ENCODE data around the gene MAT2B. TPM values are rescaled to one million over a fixed set of nuclear protein-coding genes. Genes with fewer than 3 reads are reported as not detected.
A peak's percentile ranks its signal among the peaks of the same experiment; 100 is the strongest.

Gene MAT2B
- total and polyA plus RNA-seq, 5 donors from 2014 or later = 88.9 to 444 (median 406) TPM

DNA sequence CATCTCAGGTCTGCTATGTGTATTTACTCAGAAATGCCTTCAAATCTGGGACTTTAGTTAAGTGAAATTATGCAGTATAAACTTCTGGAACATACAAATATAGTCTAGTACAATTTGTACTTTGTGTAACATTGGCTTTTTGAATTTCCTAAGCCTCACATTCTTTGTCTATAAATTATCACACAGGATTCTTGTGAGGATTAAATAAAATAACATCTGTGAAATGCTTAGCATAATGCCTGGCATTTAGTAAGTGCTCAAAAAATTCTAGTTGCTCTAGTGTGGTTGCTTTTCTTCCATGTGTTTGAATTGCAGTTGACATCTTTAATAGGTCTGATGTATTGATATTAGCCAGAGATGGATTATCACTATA, 42.4 kb upstream of the MAT2B start:
- ATAC-seq (ENCODE audit: low read depth in 2 of 2) = no peak
- Histone ChIP-seq H3K27me3 (ENCODE audit: control insufficient read depth, insufficient read depth, low read length) (no peaks in the 10 kb centered on the region), H3K9me3 (ENCODE audit: control insufficient read depth in 2 of 2, low read length in 2 of 2) (no peaks in the 10 kb centered on the region), H3K4me1 (ENCODE audit: control insufficient read depth, insufficient read depth, low read length, poor library complexity, severe bottlenecking) (peaks cover 46% of the 10 kb centered on the region), H3K4me3 (ENCODE audit: low read depth, low read length) (no peak overlapping the region), H3K27ac (ENCODE audit: insufficient read depth, low read length, poor library complexity, severe bottlenecking) (peak overlapping the region; percentile 97), H3K36me3 (ENCODE audit: control insufficient read depth, insufficient read depth, low read length) (no peaks in the 10 kb centered on the region)
- Mint-ChIP-seq H3K27me3 (peaks cover 9% of the 10 kb centered on the region), H3K9me3 (no peaks in the 10 kb centered on the region), H3K4me3 (peak overlapping the region in 3 of 4 donors; percentile 4 to 99 (median 83)), H3K4me1 (peaks cover 12 to 51% (median 39%) of the 10 kb centered on the region in 4 donors), H3K27ac (peak overlapping the region in 1 of 3 donors; percentile 70), H3K36me3 (no peaks in the 10 kb centered on the region)
- no peak for DNase-seq

DNA sequence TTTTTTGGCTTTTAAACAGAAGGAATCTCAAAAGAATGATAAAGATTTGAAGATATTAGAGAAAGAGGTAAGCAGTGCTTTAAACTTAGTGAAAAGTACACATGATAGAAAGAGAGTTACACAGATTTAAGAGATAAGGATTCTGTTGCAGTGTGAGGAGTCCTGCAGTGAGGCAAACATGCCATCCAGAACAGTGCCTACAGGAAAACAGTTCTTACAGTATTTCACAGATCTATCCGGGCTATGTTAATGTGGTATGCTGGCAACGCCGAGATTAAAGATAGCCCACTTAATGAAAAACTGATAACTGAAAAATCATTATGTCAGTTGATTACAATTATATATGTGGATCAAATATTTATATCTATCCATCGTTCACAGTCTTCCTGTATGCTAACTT, 37.7 kb upstream of the MAT2B start:
- Histone ChIP-seq H3K27me3 (ENCODE audit: control insufficient read depth, insufficient read depth, low read length) (no peaks in the 10 kb centered on the region), H3K9me3 (ENCODE audit: control insufficient read depth in 2 of 2, low read length in 2 of 2) (no peaks in the 10 kb centered on the region), H3K36me3 (ENCODE audit: control insufficient read depth, insufficient read depth, low read length) (no peaks in the 10 kb centered on the region), H3K4me3 (ENCODE audit: low read depth, low read length) (peak overlapping the region; percentile 55), H3K27ac (ENCODE audit: insufficient read depth, low read length, poor library complexity, severe bottlenecking) (no peak overlapping the region), H3K4me1 (ENCODE audit: control insufficient read depth, insufficient read depth, low read length, poor library complexity, severe bottlenecking) (peaks cover 13% of the 10 kb centered on the region)
- Mint-ChIP-seq H3K27ac (peak overlapping the region in 2 of 3 donors; percentile 12 to 85), H3K9me3 (no peaks in the 10 kb centered on the region), H3K4me1 (peaks cover 5 to 37% (median 22%) of the 10 kb centered on the region in 4 donors), H3K36me3 (no peaks in the 10 kb centered on the region), H3K27me3 (no peaks in the 10 kb centered on the region), H3K4me3 (peak overlapping the region in 3 of 4 donors; percentile 1 to 82 (median 5))
- no peak for DNase-seq
- ATAC-seq (ENCODE audit: low read depth in 2 of 2) = no peak

DNA sequence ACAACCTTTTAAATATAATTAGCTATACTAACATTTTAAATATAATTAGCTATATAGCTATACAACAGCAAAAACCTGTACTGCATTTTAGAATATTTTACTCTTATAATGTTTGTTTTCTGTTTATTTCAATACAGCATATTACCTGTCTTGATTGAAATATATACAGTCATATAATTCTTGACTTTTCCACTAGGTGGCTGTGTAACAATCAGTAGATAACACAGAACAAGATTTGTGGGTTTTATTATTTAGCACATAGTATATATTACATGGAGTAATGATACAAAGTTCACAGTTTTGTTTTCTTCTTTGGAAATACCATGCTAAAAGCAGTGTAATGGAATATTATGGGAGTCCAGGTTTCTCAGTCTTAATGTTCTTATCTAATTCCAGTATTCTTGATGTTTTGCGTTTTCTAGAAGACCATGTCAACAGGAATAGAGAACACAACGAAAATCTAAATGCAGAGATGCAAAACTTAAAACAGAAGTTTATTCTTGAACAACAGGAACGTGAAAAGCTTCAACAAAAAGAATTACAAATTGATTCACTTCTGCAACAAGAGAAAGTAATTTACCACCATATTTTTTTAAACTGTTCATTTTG, 31.7 kb upstream of the MAT2B start:
- ATAC-seq (ENCODE audit: low read depth in 2 of 2) = peak; percentile 67 to 87

DNA sequence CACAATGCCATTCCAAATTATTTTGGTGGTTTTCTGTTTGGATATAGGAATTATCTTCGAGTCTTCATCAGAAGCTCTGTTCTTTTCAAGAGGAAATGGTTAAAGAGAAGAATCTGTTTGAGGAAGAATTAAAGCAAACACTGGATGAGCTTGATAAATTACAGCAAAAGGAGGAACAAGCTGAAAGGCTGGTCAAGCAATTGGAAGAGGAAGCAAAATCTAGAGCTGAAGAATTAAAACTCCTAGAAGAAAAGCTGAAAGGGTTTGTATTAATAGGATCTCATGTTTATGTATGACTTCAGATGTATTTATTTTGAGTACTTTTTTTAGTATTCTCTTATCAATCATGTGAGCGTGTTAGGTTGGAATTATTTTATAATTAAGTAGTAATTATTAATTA, 30.0 kb upstream of the MAT2B start:
- ATAC-seq (ENCODE audit: low read depth in 2 of 2) (no peak), DNase-seq (no peak)
- Mint-ChIP-seq H3K4me3 (no peak overlapping the region), H3K27ac (peak overlapping the region in 1 of 3 donors; percentile 92), H3K9me3 (no peaks in the 10 kb centered on the region), H3K27me3 (no peaks in the 10 kb centered on the region), H3K4me1 (peaks cover 10 to 28% (median 23%) of the 10 kb centered on the region in 4 donors), H3K36me3 (no peaks in the 10 kb centered on the region)
- H3K36me3 ChIP-seq (ENCODE audit: control insufficient read depth, insufficient read depth, low read length) = no peaks in the 10 kb centered on the region
- no peak overlapping the region for H3K4me3 ChIP-seq (ENCODE audit: low read depth, low read length)
- no peaks in the 10 kb centered on the region for H3K4me1 ChIP-seq (ENCODE audit: control insufficient read depth, insufficient read depth, low read length, poor library complexity, severe bottlenecking)
- H3K9me3 ChIP-seq (ENCODE audit: control insufficient read depth in 2 of 2, low read length in 2 of 2) = no peaks in the 10 kb centered on the region
- no peaks in the 10 kb centered on the region for H3K27me3 ChIP-seq (ENCODE audit: control insufficient read depth, insufficient read depth, low read length)
- no peak overlapping the region for H3K27ac ChIP-seq (ENCODE audit: insufficient read depth, low read length, poor library complexity, severe bottlenecking)

More for the DNA sequence above, 31.7 kb upstream of the MAT2B start:
- Histone ChIP-seq H3K4me3 (ENCODE audit: low read depth, low read length) (no peak overlapping the region), H3K27ac (ENCODE audit: insufficient read depth, low read length, poor library complexity, severe bottlenecking) (no peak overlapping the region), H3K9me3 (ENCODE audit: control insufficient read depth in 2 of 2, low read length in 2 of 2) (no peaks in the 10 kb centered on the region), H3K27me3 (ENCODE audit: control insufficient read depth, insufficient read depth, low read length) (no peaks in the 10 kb centered on the region), H3K36me3 (ENCODE audit: control insufficient read depth, insufficient read depth, low read length) (no peaks in the 10 kb centered on the region), H3K4me1 (ENCODE audit: control insufficient read depth, insufficient read depth, low read length, poor library complexity, severe bottlenecking) (no peaks in the 10 kb centered on the region)
- Mint-ChIP-seq H3K4me3 (no peak overlapping the region), H3K4me1 (peaks cover 8 to 20% (median 13%) of the 10 kb centered on the region in 4 donors), H3K27me3 (no peaks in the 10 kb centered on the region), H3K36me3 (no peaks in the 10 kb centered on the region), H3K27ac (peak overlapping the region in 1 of 3 donors; percentile 26), H3K9me3 (no peaks in the 10 kb centered on the region)
- DNase-seq = peak in 2 of 3 donors; percentile 55 to 60

DNA sequence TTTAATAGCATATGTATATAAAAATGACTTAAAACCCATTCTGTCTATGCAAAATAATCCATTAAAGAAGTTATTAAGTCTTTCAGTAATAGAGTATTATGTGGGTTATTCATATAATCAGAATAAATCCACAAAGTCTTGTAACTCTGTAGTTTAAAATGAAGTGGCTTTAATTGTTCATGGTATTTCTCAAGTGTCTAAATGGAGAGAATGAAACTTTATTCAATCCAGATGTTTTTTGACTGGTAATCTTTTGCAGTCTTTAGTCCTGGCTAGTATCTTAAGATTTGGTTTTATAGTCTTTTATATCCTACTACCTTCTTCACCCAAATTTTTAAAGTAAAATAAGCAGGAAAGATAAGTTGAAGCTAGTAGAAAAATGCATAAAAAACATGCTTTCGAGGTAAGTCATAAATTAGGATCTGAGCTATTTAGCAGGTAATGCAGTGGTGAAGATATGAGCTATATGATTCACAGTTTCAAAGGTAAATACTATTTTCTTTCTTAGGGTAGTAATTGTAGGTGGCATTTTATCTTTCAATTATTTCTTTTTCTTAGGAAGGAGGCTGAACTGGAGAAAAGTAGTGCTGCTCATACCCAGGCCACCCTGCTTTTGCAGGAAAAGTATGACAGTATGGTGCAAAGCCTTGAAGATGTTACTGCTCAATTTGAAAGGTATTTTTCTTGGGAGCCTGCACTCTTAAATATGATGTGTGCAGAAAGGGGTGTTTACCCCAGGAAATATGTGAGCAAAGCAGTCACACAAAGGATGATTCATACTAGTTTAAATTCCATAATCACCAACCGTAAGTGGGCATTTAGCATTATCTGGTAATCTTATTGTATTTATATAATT, 27.1 kb upstream of the MAT2B start:
- Mint-ChIP-seq H3K36me3 (no peaks in the 10 kb centered on the region), H3K4me1 (peaks cover 14 to 38% (median 25%) of the 10 kb centered on the region in 4 donors), H3K27ac (peak overlapping the region in 2 of 3 donors; percentile 16 to 62), H3K4me3 (peak overlapping the region in 1 of 4 donors; percentile 24), H3K27me3 (no peaks in the 10 kb centered on the region), H3K9me3 (no peaks in the 10 kb centered on the region)
- Histone ChIP-seq H3K27me3 (ENCODE audit: control insufficient read depth, insufficient read depth, low read length) (no peaks in the 10 kb centered on the region), H3K9me3 (ENCODE audit: control insufficient read depth in 2 of 2, low read length in 2 of 2) (no peaks in the 10 kb centered on the region), H3K36me3 (ENCODE audit: control insufficient read depth, insufficient read depth, low read length) (no peaks in the 10 kb centered on the region), H3K4me3 (ENCODE audit: low read depth, low read length) (no peak overlapping the region), H3K27ac (ENCODE audit: insufficient read depth, low read length, poor library complexity, severe bottlenecking) (no peak overlapping the region), H3K4me1 (ENCODE audit: control insufficient read depth, insufficient read depth, low read length, poor library complexity, severe bottlenecking) (no peaks in the 10 kb centered on the region)
- DNase-seq = no peak
- ATAC-seq (ENCODE audit: low read depth in 2 of 2) = no peak

DNA sequence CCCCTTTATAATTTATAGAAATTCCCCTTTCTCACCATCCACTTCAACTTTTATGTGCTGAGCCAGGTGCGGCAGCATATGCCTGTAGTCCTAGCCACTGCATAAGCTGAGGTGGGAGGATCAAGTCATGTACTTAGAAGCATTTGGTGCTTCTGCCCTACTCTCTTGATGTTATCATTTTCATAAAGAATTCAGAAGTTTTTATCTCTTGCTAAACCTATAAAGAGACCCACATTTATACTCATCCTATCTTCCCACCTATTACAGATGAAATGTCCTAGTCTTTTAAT, 26.5 kb upstream of the MAT2B start:
- ATAC-seq (ENCODE audit: low read depth in 2 of 2) = no peak
- Mint-ChIP-seq H3K27ac (no peak overlapping the region), H3K4me3 (no peak overlapping the region), H3K27me3 (no peaks in the 10 kb centered on the region), H3K4me1 (peaks cover 14 to 38% (median 21%) of the 10 kb centered on the region in 4 donors), H3K9me3 (no peaks in the 10 kb centered on the region), H3K36me3 (no peaks in the 10 kb centered on the region)
- no peaks in the 10 kb centered on the region for H3K36me3 ChIP-seq (ENCODE audit: control insufficient read depth, insufficient read depth, low read length)
- no peaks in the 10 kb centered on the region for H3K27me3 ChIP-seq (ENCODE audit: control insufficient read depth, insufficient read depth, low read length)
- H3K27ac ChIP-seq (ENCODE audit: insufficient read depth, low read length, poor library complexity, severe bottlenecking) = no peak overlapping the region
- H3K4me1 ChIP-seq (ENCODE audit: control insufficient read depth, insufficient read depth, low read length, poor library complexity, severe bottlenecking) = no peaks in the 10 kb centered on the region
- DNase-seq = no peak
- no peak overlapping the region for H3K4me3 ChIP-seq (ENCODE audit: low read depth, low read length)
- no peaks in the 10 kb centered on the region for H3K9me3 ChIP-seq (ENCODE audit: control insufficient read depth in 2 of 2, low read length in 2 of 2)

DNA sequence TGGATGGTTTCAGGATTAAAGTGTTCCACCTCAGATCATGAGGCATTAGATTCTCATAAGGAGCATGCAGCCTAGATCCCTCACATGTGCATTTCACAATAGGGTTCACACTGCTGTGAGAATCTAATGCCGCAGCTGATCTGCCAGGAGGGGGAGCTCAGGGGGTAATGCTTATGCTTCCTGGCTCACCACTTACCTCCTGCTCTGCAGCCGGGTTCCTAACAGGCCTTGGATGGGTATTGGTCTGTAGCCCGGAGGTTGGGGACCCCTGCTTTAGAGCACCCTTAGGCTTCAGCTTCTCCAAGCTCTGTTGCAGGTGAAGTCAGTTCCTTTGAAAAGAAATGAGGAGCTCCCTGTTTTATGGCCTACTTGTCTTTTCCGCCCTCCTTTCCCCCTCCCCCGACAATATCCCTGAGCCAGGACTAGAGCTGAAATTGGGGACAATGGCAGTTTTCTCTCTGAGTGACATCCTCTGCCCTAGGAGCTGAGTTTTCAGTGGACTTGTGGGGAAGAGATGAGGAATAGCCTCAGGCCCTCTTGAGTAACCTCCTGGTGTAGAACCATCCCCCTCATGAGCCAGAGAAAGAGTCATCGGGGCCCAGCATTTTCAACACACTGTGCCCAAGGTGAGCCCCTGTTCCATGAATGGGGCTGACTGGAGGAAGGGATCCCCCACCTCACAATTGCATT, 16.2 kb upstream of the MAT2B start:
- Histone ChIP-seq H3K27me3 (ENCODE audit: control insufficient read depth, insufficient read depth, low read length) (no peaks in the 10 kb centered on the region), H3K36me3 (ENCODE audit: control insufficient read depth, insufficient read depth, low read length) (no peaks in the 10 kb centered on the region), H3K4me1 (ENCODE audit: control insufficient read depth, insufficient read depth, low read length, poor library complexity, severe bottlenecking) (no peaks in the 10 kb centered on the region), H3K4me3 (ENCODE audit: low read depth, low read length) (no peak overlapping the region), H3K27ac (ENCODE audit: insufficient read depth, low read length, poor library complexity, severe bottlenecking) (no peak overlapping the region), H3K9me3 (ENCODE audit: control insufficient read depth in 2 of 2, low read length in 2 of 2) (no peaks in the 10 kb centered on the region)
- no peaks in the 10 kb centered on the region for H3K27me3 Mint-ChIP-seq
- no peak overlapping the region for H3K4me3 Mint-ChIP-seq
- DNase-seq (peak in 1 of 3 donors; percentile 43), ATAC-seq (ENCODE audit: low read depth in 2 of 2) (no peak)
- peaks cover 3 to 16% (median 9%) of the 10 kb centered on the region in 4 donors for H3K4me1 Mint-ChIP-seq
- H3K27ac Mint-ChIP-seq = peak overlapping the region in 1 of 3 donors; percentile 71
- no peaks in the 10 kb centered on the region for H3K36me3 Mint-ChIP-seq
- no peaks in the 10 kb centered on the region for H3K9me3 Mint-ChIP-seq
